ENCODE measurements around the gene SETD7.

DNA sequence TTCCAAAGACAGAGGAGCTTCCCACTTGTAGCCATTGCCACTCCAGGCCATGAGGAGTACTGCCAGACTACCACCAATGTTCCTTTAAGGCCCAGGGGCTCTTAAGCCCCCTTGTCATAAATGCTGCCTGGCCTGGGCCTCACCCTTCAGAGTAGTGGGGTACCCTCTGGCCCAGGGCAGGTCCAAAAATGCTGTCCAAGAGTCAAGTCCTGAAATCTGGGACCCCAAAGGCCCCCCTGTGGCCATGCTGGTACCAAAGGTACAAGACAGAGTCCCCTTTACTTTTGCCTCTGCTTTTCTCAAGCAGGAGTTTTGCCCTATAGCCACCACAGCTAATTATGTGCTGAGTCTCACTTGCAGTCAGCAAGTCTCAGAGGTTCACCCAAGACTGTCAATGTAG is 85.7 kb downstream of the SETD7 start:
- TF ChIP-seq CTCF (IDR thresholded peaks at IDR 0.05) (no peak), EZH2 (IDR thresholded peaks at IDR 0.05; ENCODE audit: borderline replicate concordance, insufficient read depth, low read depth, low read length, poor library complexity, severe bottlenecking) (no peak)

Measured in B cell (primary cell).